Bronchial epithelial cell (primary cell): ENCODE data around the gene HS1BP3. TPM values are rescaled to one million over a fixed set of nuclear protein-coding genes. Genes with fewer than 3 reads are reported as not detected.

ENCODE experiments used
- DNase-seq: peaks from one replicate; pipeline ENCODE4 v3.0.0-alpha.2; 2010; ENCODE audit warnings: low read depth
- FAIRE-seq: peaks from 2 replicates; lab custom pipeline; 2011; peaks lifted over from hg19 to GRCh38; lab: Jason Lieb, UNC
- H3K27me3 ChIP-seq: 2 replicates; pipeline ENCODE4 v1.5.1; 2011; ENCODE audit warnings: low read length; ENCODE audit not compliant: control insufficient read depth, insufficient read depth
- H3K36me3 ChIP-seq: 2 replicates; pipeline ENCODE4 v1.5.1; 2011; ENCODE audit warnings: low read length; ENCODE audit not compliant: control insufficient read depth, insufficient read depth
- H3K4me3 ChIP-seq: 2 replicates; pipeline ENCODE4 v1.5.1; 2011; ENCODE audit warnings: mild to moderate bottlenecking, low read depth, low read length, control low read depth
- CTCF ChIP-seq: IDR thresholded peaks from 2 replicates; pipeline ENCODE4 v1.5.1; 2011; ENCODE audit warnings: mild to moderate bottlenecking, moderate library complexity, low read length, control low read depth, inconsistent platforms; ENCODE audit not compliant: insufficient read depth, severe bottlenecking
- total RNA-seq: library from RNA; depleted of rRNA; stranded (reverse); fragments of >200 nt; gene quantifications from 2 replicates; pipeline ENCODE4 v1.2.1, GENCODE V29; 2014

HS1BP3 gene
- total RNA-seq, 1 donor from 2014 or later = 27.6 TPM

- no peak for DNase-seq
- H3K27me3 ChIP-seq = no peaks in the 10 kb centered on the region
- no peak for FAIRE-seq
Observed at GRCh38 chr2:20579866-20580265, 71.0 kb downstream of the HS1BP3 start.

GRCh38 chr2:20578895-20579825 is 71.7 kb downstream of the HS1BP3 start:
- no peaks in the 10 kb centered on the region for H3K36me3 ChIP-seq
- peak; percentile 96 for DNase-seq
- no peak for FAIRE-seq
- H3K4me3 ChIP-seq = no peak overlapping the region
- no peak for TF ChIP-seq CTCF
- no peaks in the 10 kb centered on the region for H3K27me3 ChIP-seq

More at GRCh38 chr2:20579866-20580265, 71.0 kb downstream of the HS1BP3 start:
- Histone ChIP-seq H3K36me3 (no peaks in the 10 kb centered on the region), H3K4me3 (no peak overlapping the region)
- no peak for TF ChIP-seq CTCF

- DNase-seq = peak; percentile 50
- H3K36me3 ChIP-seq = no peaks in the 10 kb centered on the region
- FAIRE-seq = no peak
- H3K4me3 ChIP-seq = no peak overlapping the region
- no peak for TF ChIP-seq CTCF
- H3K27me3 ChIP-seq = no peaks in the 10 kb centered on the region
Observed at GRCh38 chr2:20578266-20578894, 72.5 kb downstream of the HS1BP3 start.

- FAIRE-seq (peak; percentile 47), DNase-seq (peak; percentile 97)
- no peak for TF ChIP-seq CTCF
- Histone ChIP-seq H3K36me3 (no peaks in the 10 kb centered on the region), H3K27me3 (no peaks in the 10 kb centered on the region), H3K4me3 (no peak overlapping the region)
Observed at GRCh38 chr2:20577495-20578235, 73.2 kb downstream of the HS1BP3 start.

- no peaks in the 10 kb centered on the region for H3K36me3 ChIP-seq
- no peak for FAIRE-seq
- no peak overlapping the region for H3K4me3 ChIP-seq
- H3K27me3 ChIP-seq = no peaks in the 10 kb centered on the region
- TF ChIP-seq CTCF = no peak
- DNase-seq = no peak
Observed at GRCh38 chr2:20576598-20577115, 74.2 kb downstream of the HS1BP3 start.
